Stimulated activated CD4-positive, alpha-beta T cell treated with anti-CD3 and anti-CD28 coated beads, TNF-alpha, amount 100 ng/mL, for 48 hours (primary cell): ENCODE measurements around the gene WNT3.
"Not testable (repeated sequence)": the region's sequence is repeated elsewhere in the genome, so short reads cannot be mapped to it uniquely, and the experiment has no call there.

Experiments used
- DNase-seq, 3 donors: peaks; one replicate each; pipeline ENCODE4 v3.0.0-alpha.2; 2020; ENCODE audit warnings: low read depth in 3 of 3

WNT3 gene

DNA sequence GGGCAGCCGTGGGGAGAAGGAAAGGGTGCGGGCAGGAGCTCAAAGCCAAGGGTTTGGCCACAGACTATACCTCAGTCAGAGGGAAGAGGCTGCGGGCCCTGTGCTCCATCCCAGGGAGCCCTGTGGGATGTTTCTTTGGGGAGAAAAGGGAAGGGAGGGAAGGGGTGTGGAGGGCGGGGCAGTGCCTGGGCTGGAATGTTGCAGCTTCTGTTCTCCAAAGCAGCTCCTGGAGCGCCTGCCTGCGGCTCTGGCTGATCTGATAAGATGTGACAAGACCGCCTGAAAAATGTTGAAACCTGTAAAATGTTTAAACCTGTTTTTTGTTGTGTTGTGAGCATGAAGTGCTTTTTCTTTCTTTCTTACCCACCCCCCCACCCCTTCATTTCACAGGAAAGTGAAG lies 32.8 kb downstream of the WNT3 start:
- DNase-seq: no peak

DNA sequence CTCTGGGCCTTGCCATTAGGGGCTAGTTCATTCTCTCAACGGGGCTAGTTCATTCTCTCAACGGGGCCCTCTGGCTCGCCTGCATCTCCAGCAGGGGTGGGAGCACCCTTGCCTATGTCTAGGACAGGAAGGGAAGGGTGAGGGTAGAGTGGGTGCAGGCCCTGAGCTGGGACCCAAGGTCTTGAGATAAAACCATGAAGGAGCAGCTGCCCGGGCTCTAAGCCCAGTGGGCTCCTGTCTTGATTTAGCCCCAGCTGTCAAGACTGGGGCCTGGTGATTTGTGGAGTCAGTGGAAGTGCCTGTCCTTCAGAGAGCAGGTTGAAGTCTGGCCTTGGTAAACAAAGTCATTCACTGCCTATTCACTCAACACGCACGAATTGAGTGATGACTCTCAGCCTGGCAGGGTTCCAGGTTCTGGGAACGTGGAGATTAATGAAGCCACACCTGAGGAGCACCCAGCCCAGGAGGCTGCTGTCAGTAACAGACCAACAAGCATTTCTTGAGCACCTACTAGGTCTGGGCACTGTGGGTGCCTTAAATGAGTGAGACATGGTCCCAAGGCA lies 35.4 kb downstream of the WNT3 start:
- DNase-seq: no peak

- DNase-seq: no peak
Observed at GRCh38 chr17:46782250-46782953, 36.1 kb downstream of the WNT3 start.

GRCh38 chr17:46780003-46780373 lies 38.5 kb downstream of the WNT3 start:
- DNase-seq: no peak

DNA sequence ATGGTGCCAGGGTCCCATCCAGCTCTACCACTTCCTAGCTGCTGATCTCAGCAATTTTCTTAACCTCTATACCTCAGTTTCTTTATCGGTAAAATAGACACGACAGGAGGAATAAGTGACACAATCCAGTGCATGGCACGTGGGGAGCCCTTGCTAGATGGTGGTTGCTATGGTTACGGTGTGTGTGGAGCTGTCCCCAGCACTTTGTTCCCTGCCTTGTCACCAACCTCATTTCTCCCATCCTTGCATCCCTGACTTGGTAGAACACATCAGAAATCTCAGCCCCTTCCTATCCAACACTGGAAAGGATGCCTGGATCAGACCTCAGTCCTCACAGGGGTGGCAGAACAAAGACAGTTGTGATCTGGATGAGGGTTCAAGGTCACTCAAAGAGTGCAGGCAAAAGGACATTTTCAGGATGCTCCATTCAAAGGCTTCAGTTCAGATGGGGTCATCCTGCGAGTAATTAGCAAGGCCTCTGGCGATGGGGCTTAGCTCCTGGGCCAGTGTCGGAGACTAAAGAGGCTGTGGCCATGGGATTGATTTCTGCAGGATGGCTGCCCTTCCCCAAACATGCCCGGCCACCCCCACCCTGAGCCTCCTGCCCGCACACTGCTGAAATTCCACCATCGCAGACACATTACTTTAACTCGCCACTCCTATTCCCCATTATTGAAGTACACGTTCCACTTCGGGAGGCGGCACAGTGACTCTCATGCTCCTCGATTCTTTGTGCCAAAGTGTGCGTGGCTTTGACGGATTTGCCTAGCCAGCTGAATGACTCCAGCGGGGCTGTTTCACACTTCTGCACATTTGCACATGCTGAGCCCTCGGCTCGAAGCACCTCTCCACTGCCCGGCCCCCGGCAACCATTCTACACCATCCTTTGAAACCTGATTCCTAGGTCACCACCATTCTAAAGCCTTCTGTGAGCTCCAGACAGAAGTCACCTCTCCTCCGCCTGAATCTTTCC lies 40.3 kb downstream of the WNT3 start:
- no peak for DNase-seq

- DNase-seq: no peak
Observed at GRCh38 chr17:46776298-46777005, 42.0 kb downstream of the WNT3 start.

DNA sequence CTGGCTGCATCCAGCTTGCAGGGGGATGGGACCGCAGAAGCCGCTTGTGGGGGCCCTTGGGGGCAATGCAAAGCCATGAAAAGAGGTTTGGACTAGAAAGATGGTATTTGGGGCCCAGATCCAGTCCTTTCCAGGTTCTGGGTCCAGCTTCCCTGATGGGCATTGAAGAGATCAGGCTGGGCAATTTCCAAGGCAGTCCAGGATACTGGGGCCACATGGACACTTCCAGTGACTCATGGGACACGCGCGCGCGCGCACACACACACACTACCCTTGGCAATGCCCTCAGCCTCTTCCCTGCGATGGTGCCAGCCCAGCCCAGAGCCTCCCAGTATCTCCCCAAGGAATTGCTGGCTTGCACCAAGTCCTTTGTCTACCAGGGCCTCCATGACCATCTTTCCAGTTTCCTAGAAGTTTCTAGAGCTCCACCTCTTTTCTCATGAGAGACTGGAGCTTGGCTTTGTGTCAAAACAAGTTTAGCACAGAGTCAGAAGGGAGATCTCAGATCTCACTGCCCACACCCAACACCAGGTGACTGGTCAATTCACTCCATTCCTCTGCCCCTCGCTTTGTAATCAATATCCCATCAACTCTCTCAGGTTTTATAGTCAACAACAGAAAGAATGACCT lies 44.3 kb downstream of the WNT3 start:
- DNase-seq: no peak

DNA sequence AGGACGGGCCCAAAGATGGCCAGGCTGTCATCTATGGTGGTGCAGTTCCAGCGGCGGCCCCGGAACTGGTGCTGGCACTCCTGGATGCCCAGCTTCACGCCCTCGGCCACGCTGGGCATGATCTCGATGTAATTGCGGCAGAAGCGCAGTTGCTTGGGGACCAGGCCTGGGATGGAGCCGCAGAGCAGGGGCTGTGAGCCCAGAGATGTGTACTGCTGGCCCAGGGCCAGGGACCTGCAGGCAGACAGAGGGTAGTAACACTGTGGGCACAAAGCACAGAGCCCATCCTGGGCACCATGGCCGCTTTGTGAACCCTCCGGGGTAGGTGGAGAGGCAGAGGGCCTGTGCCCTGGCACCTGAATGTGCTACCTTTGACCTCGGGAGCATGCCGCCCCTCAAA lies 44.8 kb downstream of the WNT3 start:
- no peak for DNase-seq

GRCh38 chr17:46773221-46773605 lies 45.3 kb downstream of the WNT3 start:
- no peak for DNase-seq

- no peak for DNase-seq
Observed at GRCh38 chr17:46772475-46773220, 45.8 kb downstream of the WNT3 start.

DNA sequence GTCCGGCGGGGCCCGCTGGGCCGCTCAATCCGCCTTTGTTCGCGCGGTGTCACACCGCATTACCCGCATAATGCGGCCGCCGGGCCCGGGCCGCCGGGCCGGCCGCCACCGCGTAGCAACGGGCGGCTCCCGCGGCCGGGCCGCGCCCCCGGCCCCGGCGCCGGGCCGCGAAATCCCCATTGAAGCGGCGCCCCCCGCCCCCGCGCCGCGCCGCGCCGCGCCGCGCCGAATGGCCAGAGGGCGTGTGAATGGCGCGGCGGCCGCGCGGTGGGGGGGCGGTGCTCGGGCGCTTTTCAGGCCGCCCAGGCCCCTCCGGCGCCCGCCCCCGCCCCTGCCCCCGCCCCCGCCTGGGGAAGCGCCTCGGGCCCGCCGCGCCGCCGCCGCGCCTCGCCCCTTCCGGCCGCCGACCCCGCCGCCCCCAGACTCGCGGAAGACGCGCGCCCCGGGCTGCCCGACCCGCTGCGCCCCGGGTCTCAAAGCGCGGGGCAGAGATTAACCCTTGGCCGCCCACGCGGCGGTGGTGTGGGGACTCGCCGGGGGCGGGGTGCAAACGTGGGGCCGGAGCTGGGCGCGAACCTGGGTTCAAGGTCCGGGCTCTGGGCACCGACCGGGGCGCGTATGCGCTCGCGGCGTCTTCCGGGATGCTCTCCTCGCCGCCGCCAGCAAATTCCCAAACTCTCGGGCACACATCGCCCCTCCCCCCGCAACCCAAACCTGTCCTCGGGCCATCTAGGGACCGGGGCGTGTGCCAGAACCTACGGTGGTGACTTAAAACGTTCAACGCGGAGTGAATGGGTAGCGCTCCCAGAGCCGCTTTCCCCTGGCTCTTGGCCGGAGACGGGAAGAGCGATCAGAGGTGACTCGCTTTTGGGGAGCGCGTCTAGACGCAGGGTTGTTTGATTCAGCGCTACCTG lies 46.7 kb downstream of the WNT3 start:
- DNase-seq: no peak

- no peak for DNase-seq
Observed at GRCh38 chr17:46770818-46771560, 47.5 kb downstream of the WNT3 start.

DNA sequence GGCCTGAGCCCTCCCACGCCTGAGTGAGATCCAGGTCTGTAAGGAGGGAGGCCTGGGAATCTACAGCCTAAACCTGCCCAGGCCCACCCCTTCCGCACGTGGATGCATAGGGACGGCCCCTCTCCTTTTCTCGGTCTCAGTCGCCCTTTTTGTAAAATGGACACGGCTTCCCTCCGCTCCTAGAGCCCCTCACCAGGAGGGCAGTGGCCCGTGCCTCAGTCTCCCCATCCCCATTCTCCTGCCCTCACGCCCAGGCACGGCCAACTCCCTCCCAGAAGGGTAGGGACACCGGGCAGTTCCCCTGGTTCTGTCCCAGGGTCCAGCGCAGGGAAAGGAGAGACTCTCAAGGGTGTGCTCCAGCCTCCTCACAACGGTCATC lies 48.1 kb downstream of the WNT3 start:
- no peak for DNase-seq

- no peak for DNase-seq
Observed at GRCh38 chr17:46769531-46770438, 48.7 kb downstream of the WNT3 start.

GRCh38 chr17:46768896-46769295 lies 49.6 kb downstream of the WNT3 start:
- not testable (repeated sequence) for DNase-seq

- DNase-seq: no peak
Observed at GRCh38 chr17:46768540-46768870, 50.0 kb downstream of the WNT3 start.

- DNase-seq: no peak
Observed at GRCh38 chr17:46766493-46767491, 51.7 kb downstream of the WNT3 start.
